Naive thymus-derived CD8-positive, alpha-beta T cell (primary cell): ENCODE data around the gene FOXD2. TPM values are rescaled to one million over a fixed set of nuclear protein-coding genes. Genes with fewer than 3 reads are reported as not detected.

Experiments used
- ATAC-seq, 2 donors: fragments of 150-1000 bp; cut with Tn5 transposase in 1 of 2; sonication (Bioruptor Pico), chemical (Tn5 transposase) in 1 of 2; 1 replicate in 1 of 2; 2 replicates in 1 of 2; pipeline ENCODE4 v1.10.0; 2021; ENCODE audit warnings: mild to moderate bottlenecking in 2 of 2, moderate library complexity in 2 of 2
- POLR2A ChIA-PET: fragments of 350-600 bp; sonication (Branson Sonifier 250); formaldehyde crosslinking; loops from one replicate; lab custom pipeline; 2021; ENCODE audit warnings: antibody characterized with exemption; lab: Charles Lee
- DNase-seq, 10 donors: peaks; one replicate each; pipeline versions ENCODE4 v3.0.0 to v3.0.0-alpha.2; 2020 to 2022
- H3K27ac Mint-ChIP-seq, 10 donors: one replicate each; pipeline ENCODE4 v1.8.0; 2020 to 2022; ENCODE audit warnings: mild to moderate bottlenecking in 10 of 10, mixed read lengths in 10 of 10, moderate library complexity in 4 of 10, inconsistent platforms in 1 of 10
- H3K27me3 Mint-ChIP-seq, 5 donors: one replicate each; pipeline ENCODE4 v1.8.0; 2021 to 2022; ENCODE audit warnings: mixed read lengths in 5 of 5
- H3K36me3 Mint-ChIP-seq, 3 donors: one replicate each; pipeline ENCODE4 v1.8.0; 2020 to 2022; ENCODE audit warnings: mixed read lengths in 3 of 3, mild to moderate bottlenecking in 2 of 3, inconsistent platforms in 1 of 3
- H3K4me1 Mint-ChIP-seq, 4 donors: one replicate each; pipeline ENCODE4 v1.8.0; 2021 to 2022; ENCODE audit warnings: mixed read lengths in 4 of 4
- H3K4me3 Mint-ChIP-seq, 10 donors: one replicate each; pipeline ENCODE4 v1.8.0; 2020 to 2022; ENCODE audit warnings: mild to moderate bottlenecking in 10 of 10, mixed read lengths in 10 of 10, moderate library complexity in 6 of 10, inconsistent platforms in 1 of 10
- H3K9me3 Mint-ChIP-seq, 9 donors: one replicate each; pipeline ENCODE4 v1.8.0; 2020 to 2022; ENCODE audit warnings: mixed read lengths in 9 of 9, mild to moderate bottlenecking in 3 of 9, inconsistent platforms in 1 of 9, moderate library complexity in 1 of 9
- polyA plus RNA-seq, 3 donors: library from polyadenylated mRNA; unstranded; fragments of 300-500 nt; fragmentation: Illumina TruSeq; gene quantifications; one replicate each; pipeline ENCODE4 v1.2.3, GENCODE V29; 2021
- total RNA-seq, 8 experiments: library from RNA in 2 of 8; stranded (reverse) in 2 of 8; gene quantifications; one replicate each; pipeline ENCODE4 v1.2.3 and lab custom pipeline; 2021 to 2026

The FOXD2 gene
- total RNA-seq (under 1 TPM; 0.27 to 0.36 TPM), polyA plus RNA-seq (under 1 TPM in 2 of 3 donors, not detected in 1; 0.05 to 0.32 TPM), total RNA-seq (lab: John Stamatoyannopoulos, UW) (0 to 1.6 (median 0.42) reads per million in 6 experiments)

- no peaks in the 10 kb centered on the region for H3K36me3 Mint-ChIP-seq
- peaks cover 4 to 24% (median 15%) of the 10 kb centered on the region in 5 donors for H3K27me3 Mint-ChIP-seq
- DNase-seq (peak; percentile 84 to 99 (median 92)), ATAC-seq (peak; percentile 84 to 86)
- H3K9me3 Mint-ChIP-seq = no peaks in the 10 kb centered on the region
- peak within 1 kb of the TSS in 9 of 10 donors; percentile 81 to 93 (median 88) for H3K4me3 Mint-ChIP-seq
- peak within 1 kb of the TSS; percentile 43 to 91 (median 80) for H3K27ac Mint-ChIP-seq
- H3K4me1 Mint-ChIP-seq = peaks cover 17 to 35% (median 30%) of the 10 kb centered on the region in 4 donors
- POLR2A ChIA-PET = interaction anchor here (0.9 to 1.3 kb wide), 4 partner anchors 11 to 288 kb away, joined by 3 to 8 read pairs (median 4); partner anchors contain the start of gene CMPK1
Observed at GRCh38 chr1:47437447-47438164, at the start of gene FOXD2. Gene FOXD2, plus strand, starts transcription at chr1:47438044. Its CDS starts 92 bp downstream, at chr1:47438136.

DNA sequence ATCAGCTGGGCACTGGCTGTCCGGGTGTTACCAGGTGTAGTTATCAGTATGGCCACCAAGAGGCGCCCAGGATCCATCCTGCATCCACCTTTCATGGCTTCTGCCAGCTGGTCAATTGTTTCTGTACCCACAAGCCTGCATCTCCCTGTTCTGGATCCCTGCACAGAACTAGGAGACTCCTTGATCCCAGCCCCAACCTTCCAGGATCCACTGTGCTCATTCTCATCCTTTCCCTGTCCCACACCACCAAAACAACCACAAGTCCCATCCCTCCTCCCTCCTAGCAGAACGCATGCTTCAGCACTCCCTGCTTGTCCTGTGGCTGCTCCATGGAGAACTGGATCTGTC, 49.0 kb upstream of the FOXD2 start:
- H3K4me3 Mint-ChIP-seq = no peak overlapping the region
- peak in 5 of 10 donors; percentile 8 to 23 (median 15) for DNase-seq
- peaks cover 0 to 4% (median 2%) of the 10 kb centered on the region in 4 donors for H3K4me1 Mint-ChIP-seq
- H3K27ac Mint-ChIP-seq = peak overlapping the region in 1 of 10 donors; percentile 58
- peaks cover 0 to 4% (median 0%) of the 10 kb centered on the region in 5 donors for H3K27me3 Mint-ChIP-seq
- ATAC-seq = peak in 1 of 2 donors; percentile 41
- no peaks in the 10 kb centered on the region for H3K9me3 Mint-ChIP-seq
- H3K36me3 Mint-ChIP-seq = no peaks in the 10 kb centered on the region
- POLR2A ChIA-PET = no interaction called here

DNA sequence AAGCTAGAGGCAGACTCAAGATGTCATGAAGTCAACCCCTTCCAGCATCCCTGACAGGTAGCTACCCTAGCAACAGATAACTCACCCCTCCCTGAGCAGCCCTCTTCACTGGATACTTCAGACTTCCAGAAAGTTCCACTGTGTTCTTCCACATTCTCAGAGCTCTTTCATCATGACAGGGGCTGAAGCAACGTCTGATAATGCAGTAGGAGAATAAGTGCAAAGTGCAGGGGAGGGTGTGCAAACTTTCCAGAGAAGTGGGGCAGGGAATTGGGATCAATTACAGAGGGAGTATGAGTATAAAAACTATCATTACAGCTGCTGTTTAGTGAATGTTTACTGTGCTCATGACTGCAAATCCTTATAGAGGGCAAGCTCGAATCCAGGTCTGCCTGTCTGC, 48.1 kb upstream of the FOXD2 start:
- H3K27ac Mint-ChIP-seq = peak overlapping the region in 1 of 10 donors; percentile 12
- POLR2A ChIA-PET = no interaction called here
- ATAC-seq = no peak
- H3K9me3 Mint-ChIP-seq = no peaks in the 10 kb centered on the region
- DNase-seq = no peak
- no peak overlapping the region for H3K4me3 Mint-ChIP-seq
- no peaks in the 10 kb centered on the region for H3K36me3 Mint-ChIP-seq
- H3K4me1 Mint-ChIP-seq = peaks cover 0 to 4% (median 2%) of the 10 kb centered on the region in 4 donors
- H3K27me3 Mint-ChIP-seq = peaks cover 0 to 8% (median 3%) of the 10 kb centered on the region in 5 donors

DNA sequence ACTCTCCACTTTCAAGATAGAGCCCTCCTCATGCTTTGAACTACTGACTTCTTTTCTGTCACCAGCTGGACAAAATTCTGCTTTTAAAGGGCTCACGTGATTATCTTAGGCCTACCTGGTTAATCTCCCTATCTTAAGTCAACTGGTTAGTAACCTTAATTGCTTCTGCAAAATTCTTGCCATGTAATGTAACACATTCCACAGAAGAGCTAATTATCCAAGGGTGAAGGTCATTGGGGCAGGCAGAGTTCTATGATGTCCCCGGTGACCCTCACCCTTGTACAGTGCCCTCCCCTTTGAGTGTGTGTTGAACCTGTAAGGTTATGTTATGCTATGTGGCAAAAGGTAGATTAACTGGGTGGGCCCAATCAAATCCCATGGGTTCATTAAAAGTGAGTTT, 47.0 kb upstream of the FOXD2 start:
- Mint-ChIP-seq H3K36me3 (no peaks in the 10 kb centered on the region), H3K27ac (no peak overlapping the region), H3K27me3 (peaks cover 3 to 14% (median 9%) of the 10 kb centered on the region in 5 donors), H3K4me1 (peaks cover 0 to 4% (median 2%) of the 10 kb centered on the region in 4 donors), H3K9me3 (no peaks in the 10 kb centered on the region), H3K4me3 (no peak overlapping the region)
- POLR2A ChIA-PET = no interaction called here
- ATAC-seq (no peak), DNase-seq (no peak)

- ATAC-seq (no peak), DNase-seq (no peak)
- Mint-ChIP-seq H3K4me1 (peaks cover 0 to 4% (median 1%) of the 10 kb centered on the region in 4 donors), H3K27ac (no peak overlapping the region), H3K9me3 (no peaks in the 10 kb centered on the region), H3K4me3 (no peak overlapping the region), H3K36me3 (peaks cover 0 to 3% (median 0%) of the 10 kb centered on the region in 3 donors), H3K27me3 (peaks cover 9 to 29% (median 13%) of the 10 kb centered on the region in 5 donors)
- POLR2A ChIA-PET = no interaction called here
Observed at GRCh38 chr1:47393141-47393540, 44.7 kb upstream of the FOXD2 start.

DNA sequence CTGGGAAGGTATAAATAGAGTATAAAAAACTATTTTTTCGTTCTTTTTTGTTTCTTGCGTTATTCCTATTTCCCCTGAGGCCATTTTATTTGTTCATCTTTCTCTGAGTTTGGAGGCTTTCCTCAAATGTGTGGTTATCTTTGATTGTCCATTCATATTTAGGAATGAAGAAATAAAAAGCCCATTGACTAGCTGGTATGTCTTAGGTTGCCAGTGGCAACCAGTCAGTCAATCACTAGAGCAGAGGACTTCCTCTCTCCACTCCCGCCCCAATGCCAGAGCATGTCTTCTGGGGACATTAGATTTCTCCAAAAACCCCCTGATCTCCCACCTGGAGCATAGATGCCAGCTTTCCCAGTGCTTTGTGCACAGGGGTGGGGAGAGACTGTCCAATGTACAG, 42.4 kb upstream of the FOXD2 start:
- Mint-ChIP-seq H3K27me3 (peaks cover 14 to 38% (median 15%) of the 10 kb centered on the region in 5 donors), H3K4me1 (no peaks in the 10 kb centered on the region), H3K4me3 (peak overlapping the region in 1 of 10 donors; percentile 28), H3K27ac (no peak overlapping the region), H3K9me3 (no peaks in the 10 kb centered on the region), H3K36me3 (peaks cover 0 to 6% (median 0%) of the 10 kb centered on the region in 3 donors)
- no peak for ATAC-seq
- POLR2A ChIA-PET = no interaction called here
- DNase-seq = no peak

GRCh38 chr1:47396671-47397196, 41.1 kb upstream of the FOXD2 start:
- Mint-ChIP-seq H3K9me3 (no peaks in the 10 kb centered on the region), H3K27me3 (peaks cover 16 to 43% (median 24%) of the 10 kb centered on the region in 5 donors), H3K4me3 (no peak overlapping the region), H3K36me3 (peaks cover 0 to 6% (median 0%) of the 10 kb centered on the region in 3 donors), H3K27ac (no peak overlapping the region), H3K4me1 (no peaks in the 10 kb centered on the region)
- POLR2A ChIA-PET = no interaction called here
- ATAC-seq (no peak), DNase-seq (no peak)

- H3K9me3 Mint-ChIP-seq = no peaks in the 10 kb centered on the region
- H3K4me1 Mint-ChIP-seq = no peaks in the 10 kb centered on the region
- H3K36me3 Mint-ChIP-seq = peaks cover 0 to 6% (median 0%) of the 10 kb centered on the region in 3 donors
- no peak for DNase-seq
- POLR2A ChIA-PET = interaction anchor here (1.1 kb wide), 1 partner anchor 19 kb away, joined by 4 read pairs; no protein-coding TSS in a partner anchor
- no peak for ATAC-seq
- no peak overlapping the region for H3K4me3 Mint-ChIP-seq
- H3K27me3 Mint-ChIP-seq = peaks cover 21 to 68% (median 46%) of the 10 kb centered on the region in 5 donors
- H3K27ac Mint-ChIP-seq = no peak overlapping the region
Observed at GRCh38 chr1:47399138-47399845, 38.6 kb upstream of the FOXD2 start.

DNA sequence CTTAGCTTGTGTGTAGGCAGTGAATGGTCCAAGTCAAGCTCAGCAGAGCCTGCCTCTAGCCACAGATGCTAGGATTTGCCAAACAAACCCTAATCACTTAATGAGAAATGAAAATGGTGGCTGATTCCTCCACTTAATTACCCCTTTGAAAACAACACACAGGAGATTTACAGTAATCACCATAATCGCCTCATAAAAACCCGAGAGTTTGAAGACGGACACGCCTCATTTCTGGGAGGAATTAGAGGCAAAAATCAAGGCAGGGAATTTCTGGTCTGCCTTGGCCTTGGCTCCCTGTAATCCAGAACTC, 38.0 kb upstream of the FOXD2 start:
- DNase-seq (no peak), ATAC-seq (no peak)
- H3K4me1 Mint-ChIP-seq = no peaks in the 10 kb centered on the region
- POLR2A ChIA-PET = interaction anchor here (1.1 kb wide), 1 partner anchor 19 kb away, joined by 4 read pairs; no protein-coding TSS in a partner anchor
- H3K4me3 Mint-ChIP-seq = no peak overlapping the region
- no peaks in the 10 kb centered on the region for H3K9me3 Mint-ChIP-seq
- peaks cover 19 to 73% (median 45%) of the 10 kb centered on the region in 5 donors for H3K27me3 Mint-ChIP-seq
- H3K27ac Mint-ChIP-seq = no peak overlapping the region
- peaks cover 0 to 6% (median 0%) of the 10 kb centered on the region in 3 donors for H3K36me3 Mint-ChIP-seq

DNA sequence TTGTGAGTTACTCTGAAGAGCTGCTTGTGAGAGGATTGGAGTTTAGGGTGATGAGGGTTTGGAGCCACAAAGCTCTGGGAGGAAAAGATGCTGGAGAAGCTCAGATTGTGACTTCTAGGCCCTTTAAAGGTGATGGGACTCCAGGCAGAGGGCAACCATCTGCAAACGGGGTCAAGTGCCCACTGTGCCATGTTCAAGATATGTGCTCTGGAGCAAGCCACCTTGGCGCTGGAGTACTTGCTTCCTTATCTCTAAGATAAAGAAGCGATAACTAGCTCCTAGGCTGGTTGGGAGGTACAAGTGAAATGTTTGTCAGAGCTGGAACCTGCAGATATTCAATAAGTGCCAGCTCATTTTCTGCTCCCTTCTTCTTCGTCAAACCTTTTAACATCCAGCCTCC, 36.1 kb upstream of the FOXD2 start:
- peaks cover 21 to 64% (median 44%) of the 10 kb centered on the region in 5 donors for H3K27me3 Mint-ChIP-seq
- DNase-seq (no peak), ATAC-seq (no peak)
- no peak overlapping the region for H3K27ac Mint-ChIP-seq
- no peaks in the 10 kb centered on the region for H3K9me3 Mint-ChIP-seq
- peaks cover 0 to 6% (median 0%) of the 10 kb centered on the region in 3 donors for H3K36me3 Mint-ChIP-seq
- H3K4me1 Mint-ChIP-seq = no peaks in the 10 kb centered on the region
- POLR2A ChIA-PET = no interaction called here
- H3K4me3 Mint-ChIP-seq = no peak overlapping the region

GRCh38 chr1:47402591-47402990, 35.3 kb upstream of the FOXD2 start:
- no peaks in the 10 kb centered on the region for H3K4me1 Mint-ChIP-seq
- no peak for DNase-seq
- no peak overlapping the region for H3K27ac Mint-ChIP-seq
- peaks cover 18 to 60% (median 39%) of the 10 kb centered on the region in 5 donors for H3K27me3 Mint-ChIP-seq
- POLR2A ChIA-PET = no interaction called here
- H3K4me3 Mint-ChIP-seq = no peak overlapping the region
- no peak for ATAC-seq
- peaks cover 0 to 2% (median 0%) of the 10 kb centered on the region in 3 donors for H3K36me3 Mint-ChIP-seq
- no peaks in the 10 kb centered on the region for H3K9me3 Mint-ChIP-seq

GRCh38 chr1:47403321-47403910, 34.4 kb upstream of the FOXD2 start:
- no peak for ATAC-seq
- Mint-ChIP-seq H3K4me3 (no peak overlapping the region), H3K36me3 (peaks cover 0 to 2% (median 0%) of the 10 kb centered on the region in 3 donors), H3K4me1 (no peaks in the 10 kb centered on the region), H3K27me3 (peaks cover 18 to 66% (median 34%) of the 10 kb centered on the region in 5 donors), H3K9me3 (no peaks in the 10 kb centered on the region), H3K27ac (peak overlapping the region in 1 of 10 donors; percentile 37)
- no peak for DNase-seq
- POLR2A ChIA-PET = no interaction called here
